ENCODE results near the gene PTPRD.
"Not testable (repeated sequence)": the region's sequence is repeated elsewhere in the genome, so short reads cannot be mapped to it uniquely, and the experiment has no call there.

PTPRD gene

DNA sequence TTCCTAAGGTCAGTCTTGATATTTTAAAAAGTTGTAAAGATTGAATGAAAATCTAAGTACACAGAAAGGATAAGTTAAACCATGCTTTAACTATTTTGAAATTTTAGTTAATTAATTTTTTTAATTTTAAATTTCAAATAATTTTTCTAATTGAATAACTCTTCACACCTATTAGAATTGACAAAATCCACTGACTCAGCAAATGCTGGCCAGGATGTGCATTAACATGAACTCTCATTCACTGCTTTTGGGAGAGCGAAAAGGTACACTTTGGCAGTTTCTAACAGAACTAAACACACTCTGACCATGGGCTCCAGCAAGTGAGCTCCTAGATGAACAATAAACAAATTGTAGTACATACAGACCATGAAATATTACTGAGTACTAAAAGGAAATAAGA, 209.5 kb downstream of the PTPRD start:
- no peak for TF ChIP-seq CTCF (IDR thresholded peaks at IDR 0.05; ENCODE audit: extremely low read depth, insufficient read depth, missing control alignments)
- in situ Hi-C loops (cut with MboI; ENCODE audit: low pct_unique_long_range_greater_than_20kb, low sequenced_read_pairs, unreplicated experiment), result no loop called here
- DNase-seq (ENCODE audit: low spot score), result no peak

GRCh38 chr9:10396615-10397014, 216.2 kb downstream of the PTPRD start:
- no peak for DNase-seq (ENCODE audit: low spot score)
- in situ Hi-C loops (cut with MboI; ENCODE audit: low pct_unique_long_range_greater_than_20kb, low sequenced_read_pairs, unreplicated experiment), result no loop called here
- TF ChIP-seq CTCF (IDR thresholded peaks at IDR 0.05; ENCODE audit: extremely low read depth, insufficient read depth, missing control alignments), result no peak

DNA sequence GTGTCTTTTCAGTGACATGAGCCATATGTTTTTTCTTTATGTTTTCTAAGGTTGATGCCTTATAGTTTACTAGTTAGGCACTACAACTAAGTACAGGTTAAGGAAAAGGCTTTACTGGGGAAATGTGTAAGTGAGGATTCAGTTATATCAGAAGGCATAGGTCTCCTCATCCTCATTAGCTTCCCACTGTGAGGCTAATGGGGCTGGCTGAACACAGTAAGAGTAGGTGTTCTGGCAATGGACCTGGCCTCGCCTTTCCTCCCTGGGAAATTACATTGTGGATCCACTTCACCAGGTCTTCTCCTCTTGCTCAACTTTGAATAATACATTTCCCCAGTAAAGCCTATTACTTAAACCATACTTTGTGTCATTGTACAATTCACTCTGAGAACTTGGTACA, 225.5 kb downstream of the PTPRD start:
- no peak for DNase-seq (ENCODE audit: low spot score)
- TF ChIP-seq CTCF (IDR thresholded peaks at IDR 0.05; ENCODE audit: extremely low read depth, insufficient read depth, missing control alignments), result no peak
- in situ Hi-C loops (cut with MboI; ENCODE audit: low pct_unique_long_range_greater_than_20kb, low sequenced_read_pairs, unreplicated experiment), result no loop called here

DNA sequence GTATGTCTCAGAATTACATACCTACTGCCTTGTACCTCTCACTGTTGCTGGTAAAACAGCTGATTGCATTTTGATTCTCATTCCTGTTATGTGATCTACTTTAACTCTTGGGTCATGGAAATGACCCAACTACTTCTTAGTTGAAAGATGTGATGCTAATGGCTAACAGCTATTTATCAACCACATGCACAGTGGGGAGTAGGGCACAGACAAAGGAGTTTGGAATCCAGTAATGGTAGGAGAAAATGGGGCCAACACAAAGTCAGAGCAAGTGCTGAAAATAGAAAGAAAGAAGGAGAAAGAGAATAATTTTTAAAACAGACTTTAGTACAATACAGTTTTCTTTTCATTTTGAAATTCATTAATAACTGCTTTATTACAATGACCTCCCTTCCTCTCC, 241.0 kb downstream of the PTPRD start:
- DNase-seq (ENCODE audit: low spot score), result no peak
- in situ Hi-C loops (cut with MboI; ENCODE audit: low pct_unique_long_range_greater_than_20kb, low sequenced_read_pairs, unreplicated experiment), result no loop called here
- TF ChIP-seq CTCF (IDR thresholded peaks at IDR 0.05; ENCODE audit: extremely low read depth, insufficient read depth, missing control alignments), result no peak

DNA sequence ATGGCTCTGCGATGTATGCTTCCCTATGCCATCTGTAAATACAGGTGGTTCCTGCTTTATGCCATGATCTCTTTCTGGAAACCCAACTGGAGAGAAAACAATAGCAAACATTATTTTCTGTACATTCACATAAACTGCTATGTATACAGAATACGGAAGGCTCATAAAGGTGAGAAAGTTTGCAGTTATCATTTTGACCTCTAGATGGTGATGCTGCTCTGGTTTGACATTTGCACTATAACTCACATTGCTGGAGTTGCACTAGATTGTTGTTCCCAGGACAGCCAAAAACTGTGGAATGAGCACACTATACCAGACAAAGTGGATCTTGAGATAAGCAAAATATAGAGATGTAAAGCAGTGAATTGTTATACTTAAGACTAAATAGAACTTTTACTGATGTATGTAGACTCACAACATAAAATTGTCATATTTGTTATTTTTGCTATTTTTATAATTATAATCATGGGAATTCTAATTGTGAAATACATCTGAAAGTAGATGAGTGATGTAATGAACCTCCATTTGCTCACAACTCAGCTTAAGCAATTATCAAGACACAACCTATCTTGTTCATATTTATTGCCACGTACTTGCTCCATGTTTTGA, 246.5 kb downstream of the PTPRD start:
- DNase-seq (ENCODE audit: low spot score), result peak; percentile 10
- in situ Hi-C loops (cut with MboI; ENCODE audit: low pct_unique_long_range_greater_than_20kb, low sequenced_read_pairs, unreplicated experiment), result no loop called here
- peak; percentile 74 for TF ChIP-seq CTCF (IDR thresholded peaks at IDR 0.05; ENCODE audit: extremely low read depth, insufficient read depth, missing control alignments)

- in situ Hi-C loops (cut with MboI; ENCODE audit: low pct_unique_long_range_greater_than_20kb, low sequenced_read_pairs, unreplicated experiment), result no loop called here
- TF ChIP-seq CTCF (IDR thresholded peaks at IDR 0.05; ENCODE audit: extremely low read depth, insufficient read depth, missing control alignments), result no peak
- DNase-seq (ENCODE audit: low spot score), result no peak
Observed at GRCh38 chr9:10354591-10354990, 258.2 kb downstream of the PTPRD start.

GRCh38 chr9:10345621-10346020, 267.2 kb downstream of the PTPRD start:
- in situ Hi-C loops (cut with MboI; ENCODE audit: low pct_unique_long_range_greater_than_20kb, low sequenced_read_pairs, unreplicated experiment); DNase-seq (ENCODE audit: low spot score): not testable (repeated sequence)

Measured in GM13977 (cell line).